Measurements from ENCODE around the gene DRP2. TPM values are rescaled to one million over a fixed set of nuclear protein-coding genes. Genes with fewer than 3 reads are reported as not detected.
"Not testable (repeated sequence)": the region's sequence is repeated elsewhere in the genome, so short reads cannot be mapped to it uniquely, and the experiment has no call there.

Gene DRP2
- polyA plus RNA-seq: 1 to 10 TPM in 1 of 4 donors, under 1 TPM in 1, not detected in 2; 0.21 to 1.3 TPM
- long read RNA-seq, donor 1, full-length matches to known transcripts: 1 of 1 reads
- long read RNA-seq, donor 1, partial matches to known transcripts: 0 of 1 reads
- long read RNA-seq, donor 1, other reads (novel, unspliced or antisense): 0 of 1 reads
- long read RNA-seq, donor 2: 0 reads
- long read RNA-seq, donor 3: 0 reads
- long read RNA-seq, donor 4: 0 reads
- long read RNA-seq, donor 5: 0 reads
- long read RNA-seq, donor 6: 0 reads
- long read RNA-seq, donor 7: 0 reads
- long read RNA-seq, donor 8: 0 reads
- long read RNA-seq, donor 9: 0 reads
- long read RNA-seq, donor 10: 0 reads

- H3K27ac ChIP-seq (ENCODE audit: low read depth in 1 of 3, low read length in 2 of 3): peak within 1 kb of the TSS in 1 of 3 donors; percentile 48
- H3K9me3 ChIP-seq (ENCODE audit: control insufficient read depth in 2 of 2, insufficient read depth in 1 of 2, low read depth in 1 of 2, low read length in 1 of 2): no peaks in the 10 kb centered on the region
- FAIRE-seq (no peak), DNase-seq (no peak)
- H3K4me3 ChIP-seq (ENCODE audit: low read depth in 1 of 3, low read length in 3 of 3): peak within 1 kb of the TSS in 1 of 3 donors; percentile 19
- WGBS, 3 donors: 67 to 90% (median 78%) methylated on average over 5 to 7 of the region's 7 CpGs
- no peaks in the 10 kb centered on the region for H3K27me3 ChIP-seq (ENCODE audit: control insufficient read depth in 3 of 3, insufficient read depth in 3 of 3, low read length in 3 of 3)
- H3K36me3 ChIP-seq (ENCODE audit: control insufficient read depth in 3 of 3, insufficient read depth in 2 of 3, low read depth in 1 of 3, low read length in 3 of 3): no peaks in the 10 kb centered on the region
- H3K4me1 ChIP-seq (ENCODE audit: control insufficient read depth in 3 of 3, insufficient read depth in 2 of 3, low read depth in 1 of 3, low read length in 2 of 3): no peaks in the 10 kb centered on the region
Observed at GRCh38 chrX:101219116-101219863, at the start of gene DRP2. Gene DRP2 (plus strand): TSS chrX:101219786. CDS start chrX:101231648, 11,862 bp downstream.

- FAIRE-seq: no peak
- Histone ChIP-seq H3K4me3 (ENCODE audit: low read depth in 1 of 3, low read length in 3 of 3) (no peak overlapping the region), H3K4me1 (ENCODE audit: control insufficient read depth in 3 of 3, insufficient read depth in 2 of 3, low read depth in 1 of 3, low read length in 2 of 3) (no peaks in the 10 kb centered on the region), H3K27me3 (ENCODE audit: control insufficient read depth in 3 of 3, insufficient read depth in 3 of 3, low read length in 3 of 3) (no peaks in the 10 kb centered on the region), H3K27ac (ENCODE audit: low read depth in 1 of 3, low read length in 2 of 3) (no peak overlapping the region), H3K36me3 (ENCODE audit: control insufficient read depth in 3 of 3, insufficient read depth in 2 of 3, low read depth in 1 of 3, low read length in 3 of 3) (no peaks in the 10 kb centered on the region), H3K9me3 (ENCODE audit: control insufficient read depth in 2 of 2, insufficient read depth in 1 of 2, low read depth in 1 of 2, low read length in 1 of 2) (no peaks in the 10 kb centered on the region)
- 56 to 69% (median 69%) methylated on average over 4 of the region's 4 CpGs for WGBS, 3 donors
- DNase-seq: no peak
Observed at GRCh38 chrX:101171883-101172400, 47.6 kb upstream of the DRP2 start.

DNA sequence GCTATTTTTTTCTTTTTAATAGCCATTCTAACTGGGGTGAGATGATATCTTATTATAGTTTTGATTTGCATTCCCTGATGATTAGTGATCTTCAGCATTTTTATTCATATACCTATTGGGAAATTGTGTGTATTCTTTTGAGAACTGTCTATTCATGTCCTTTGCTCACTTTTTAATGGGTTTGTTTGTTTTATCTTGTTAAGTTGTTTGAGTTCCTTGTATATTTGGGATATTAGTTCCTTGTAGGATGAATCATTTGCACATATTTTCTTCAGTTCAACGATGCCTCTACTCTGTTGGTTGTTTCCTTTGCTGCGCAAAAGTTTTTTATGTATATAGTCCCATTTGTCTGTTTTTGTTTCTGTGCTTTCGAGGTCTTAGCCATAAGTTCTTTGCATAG lies 43.1 kb upstream of the DRP2 start:
- Histone ChIP-seq H3K4me1 (ENCODE audit: control insufficient read depth in 3 of 3, insufficient read depth in 2 of 3, low read depth in 1 of 3, low read length in 2 of 3) (no peaks in the 10 kb centered on the region), H3K27me3 (ENCODE audit: control insufficient read depth in 3 of 3, insufficient read depth in 3 of 3, low read length in 3 of 3) (no peaks in the 10 kb centered on the region), H3K4me3 (ENCODE audit: low read depth in 1 of 3, low read length in 3 of 3) (no peak overlapping the region), H3K36me3 (ENCODE audit: control insufficient read depth in 3 of 3, insufficient read depth in 2 of 3, low read depth in 1 of 3, low read length in 3 of 3) (no peaks in the 10 kb centered on the region), H3K27ac (ENCODE audit: low read depth in 1 of 3, low read length in 2 of 3) (no peak overlapping the region), H3K9me3 (ENCODE audit: control insufficient read depth in 2 of 2, insufficient read depth in 1 of 2, low read depth in 1 of 2, low read length in 1 of 2) (no peaks in the 10 kb centered on the region)
- DNase-seq (no peak), FAIRE-seq (no peak)
- 81 to 86% (median 84%) methylated on average over 3 of the region's 3 CpGs for WGBS, 3 donors

- H3K4me1 ChIP-seq (ENCODE audit: control insufficient read depth in 3 of 3, insufficient read depth in 2 of 3, low read depth in 1 of 3, low read length in 2 of 3); DNase-seq; FAIRE-seq; H3K9me3 ChIP-seq (ENCODE audit: control insufficient read depth in 2 of 2, insufficient read depth in 1 of 2, low read depth in 1 of 2, low read length in 1 of 2); H3K27me3 ChIP-seq (ENCODE audit: control insufficient read depth in 3 of 3, insufficient read depth in 3 of 3, low read length in 3 of 3); H3K4me3 ChIP-seq (ENCODE audit: low read depth in 1 of 3, low read length in 3 of 3); H3K27ac ChIP-seq (ENCODE audit: low read depth in 1 of 3, low read length in 2 of 3); H3K36me3 ChIP-seq (ENCODE audit: control insufficient read depth in 3 of 3, insufficient read depth in 2 of 3, low read depth in 1 of 3, low read length in 3 of 3): not testable (repeated sequence)
- 64 to 68% (median 66%) methylated on average over 2 of the region's 2 CpGs for WGBS, 3 donors
Observed at GRCh38 chrX:101184876-101185275, 34.7 kb upstream of the DRP2 start.

DNA sequence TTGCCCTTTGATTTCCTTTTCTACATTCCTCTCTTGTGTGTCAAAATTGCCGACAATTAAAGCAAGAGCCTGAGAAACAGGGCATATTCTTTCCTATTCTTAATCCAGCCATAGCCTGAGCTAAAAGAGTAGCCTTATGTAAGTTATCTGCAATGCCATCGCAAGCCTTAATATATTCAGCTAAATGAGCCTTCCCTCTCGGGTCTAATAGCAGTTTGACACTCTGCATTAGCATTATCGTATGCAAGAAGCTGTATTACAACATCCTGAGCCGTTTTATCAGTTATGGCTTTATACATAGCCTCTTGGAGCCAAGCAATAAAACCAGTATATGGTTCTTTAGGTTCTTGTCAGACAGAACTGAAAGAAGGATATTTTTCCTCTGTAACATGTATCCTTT lies 31.6 kb upstream of the DRP2 start:
- H3K9me3 ChIP-seq (ENCODE audit: control insufficient read depth in 2 of 2, insufficient read depth in 1 of 2, low read depth in 1 of 2, low read length in 1 of 2); H3K4me1 ChIP-seq (ENCODE audit: control insufficient read depth in 3 of 3, insufficient read depth in 2 of 3, low read depth in 1 of 3, low read length in 2 of 3); H3K27ac ChIP-seq (ENCODE audit: low read depth in 1 of 3, low read length in 2 of 3); H3K27me3 ChIP-seq (ENCODE audit: control insufficient read depth in 3 of 3, insufficient read depth in 3 of 3, low read length in 3 of 3); H3K4me3 ChIP-seq (ENCODE audit: low read depth in 1 of 3, low read length in 3 of 3); FAIRE-seq; H3K36me3 ChIP-seq (ENCODE audit: control insufficient read depth in 3 of 3, insufficient read depth in 2 of 3, low read depth in 1 of 3, low read length in 3 of 3): not testable (repeated sequence)
- WGBS, 3 donors: 14 to 56% (median 37%) methylated on average over 5 of the region's 5 CpGs
- DNase-seq: peak; percentile 6 to 14

- no peak overlapping the region for H3K4me3 ChIP-seq (ENCODE audit: low read depth in 1 of 3, low read length in 3 of 3)
- no peak for DNase-seq
- H3K9me3 ChIP-seq (ENCODE audit: control insufficient read depth in 2 of 2, insufficient read depth in 1 of 2, low read depth in 1 of 2, low read length in 1 of 2): peaks cover 0 to 8% of the 10 kb centered on the region in 2 donors
- H3K36me3 ChIP-seq (ENCODE audit: control insufficient read depth in 3 of 3, insufficient read depth in 2 of 3, low read depth in 1 of 3, low read length in 3 of 3): no peaks in the 10 kb centered on the region
- no peaks in the 10 kb centered on the region for H3K27me3 ChIP-seq (ENCODE audit: control insufficient read depth in 3 of 3, insufficient read depth in 3 of 3, low read length in 3 of 3)
- no peak for FAIRE-seq
- H3K4me1 ChIP-seq (ENCODE audit: control insufficient read depth in 3 of 3, insufficient read depth in 2 of 3, low read depth in 1 of 3, low read length in 2 of 3): no peaks in the 10 kb centered on the region
- no peak overlapping the region for H3K27ac ChIP-seq (ENCODE audit: low read depth in 1 of 3, low read length in 2 of 3)
- 80 to 88% (median 85%) methylated on average over 1 of the region's 1 CpG for whole genome bisulfite sequencing, 3 donors
Observed at GRCh38 chrX:101190736-101191135, 28.9 kb upstream of the DRP2 start.

DNA sequence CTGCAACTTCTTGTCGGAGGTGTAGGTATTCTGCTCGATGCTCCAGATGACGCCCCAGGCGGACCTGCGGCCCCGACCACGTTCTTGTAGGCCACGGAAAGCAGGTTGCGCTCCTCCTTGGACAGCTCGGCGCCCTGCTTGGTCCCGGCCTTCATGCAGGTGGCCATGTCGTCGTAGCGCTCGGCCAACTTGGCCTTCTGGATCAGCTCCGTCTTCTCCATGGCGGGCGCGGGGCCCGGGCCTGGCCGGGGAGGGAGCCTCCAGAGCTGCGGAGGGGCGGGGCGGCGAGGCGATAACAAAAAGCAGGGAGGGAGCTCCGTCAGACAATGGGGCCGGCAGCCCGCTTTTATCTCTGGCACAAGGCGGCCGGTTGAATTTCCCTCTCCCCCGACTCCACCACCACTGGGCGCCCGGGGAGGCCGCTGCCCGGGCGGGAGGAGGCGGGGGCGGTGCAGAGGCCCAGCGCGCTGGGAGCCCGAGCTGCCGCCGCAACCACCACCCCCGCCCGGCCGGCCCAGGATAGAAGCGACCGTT lies 28.3 kb upstream of the DRP2 start:
- H3K27ac ChIP-seq (ENCODE audit: low read depth in 1 of 3, low read length in 2 of 3): no peak overlapping the region
- peaks cover 0 to 8% of the 10 kb centered on the region in 2 donors for H3K9me3 ChIP-seq (ENCODE audit: control insufficient read depth in 2 of 2, insufficient read depth in 1 of 2, low read depth in 1 of 2, low read length in 1 of 2)
- H3K36me3 ChIP-seq (ENCODE audit: control insufficient read depth in 3 of 3, insufficient read depth in 2 of 3, low read depth in 1 of 3, low read length in 3 of 3): no peaks in the 10 kb centered on the region
- FAIRE-seq (no peak), DNase-seq (peak in 1 of 2 donors; percentile 38)
- peak overlapping the region in 1 of 3 donors; percentile 10 for H3K4me3 ChIP-seq (ENCODE audit: low read depth in 1 of 3, low read length in 3 of 3)
- WGBS, 3 donors: 20 to 61% (median 49%) methylated on average over 25 to 50 of the region's 50 CpGs
- H3K4me1 ChIP-seq (ENCODE audit: control insufficient read depth in 3 of 3, insufficient read depth in 2 of 3, low read depth in 1 of 3, low read length in 2 of 3): no peaks in the 10 kb centered on the region
- H3K27me3 ChIP-seq (ENCODE audit: control insufficient read depth in 3 of 3, insufficient read depth in 3 of 3, low read length in 3 of 3): no peaks in the 10 kb centered on the region

- FAIRE-seq: no peak
- peaks cover 0 to 2% of the 10 kb centered on the region in 2 donors for H3K9me3 ChIP-seq (ENCODE audit: control insufficient read depth in 2 of 2, insufficient read depth in 1 of 2, low read depth in 1 of 2, low read length in 1 of 2)
- no peak overlapping the region for H3K27ac ChIP-seq (ENCODE audit: low read depth in 1 of 3, low read length in 2 of 3)
- no peaks in the 10 kb centered on the region for H3K27me3 ChIP-seq (ENCODE audit: control insufficient read depth in 3 of 3, insufficient read depth in 3 of 3, low read length in 3 of 3)
- peak in 1 of 2 donors; percentile 20 for DNase-seq
- H3K4me1 ChIP-seq (ENCODE audit: control insufficient read depth in 3 of 3, insufficient read depth in 2 of 3, low read depth in 1 of 3, low read length in 2 of 3): no peaks in the 10 kb centered on the region
- no peaks in the 10 kb centered on the region for H3K36me3 ChIP-seq (ENCODE audit: control insufficient read depth in 3 of 3, insufficient read depth in 2 of 3, low read depth in 1 of 3, low read length in 3 of 3)
- WGBS, 3 donors: 45 to 70% (median 64%) methylated on average over 3 of the region's 3 CpGs
- no peak overlapping the region for H3K4me3 ChIP-seq (ENCODE audit: low read depth in 1 of 3, low read length in 3 of 3)
Observed at GRCh38 chrX:101195442-101196173, 24.0 kb upstream of the DRP2 start.
